T follicular helper cell (primary cell): Measurements from ENCODE around the gene CCL5.

Experiments used
- DNase-seq: peaks from one replicate; pipeline ENCODE4 v3.0.0-alpha.2; 2020; ENCODE audit warnings: low read depth
- total RNA-seq, 2 experiments: gene quantifications; one replicate each; lab custom pipeline; 2026; lab: John Stamatoyannopoulos, UW

The CCL5 gene
- 129 to 321 reads per million in 2 experiments for total RNA-seq

DNA sequence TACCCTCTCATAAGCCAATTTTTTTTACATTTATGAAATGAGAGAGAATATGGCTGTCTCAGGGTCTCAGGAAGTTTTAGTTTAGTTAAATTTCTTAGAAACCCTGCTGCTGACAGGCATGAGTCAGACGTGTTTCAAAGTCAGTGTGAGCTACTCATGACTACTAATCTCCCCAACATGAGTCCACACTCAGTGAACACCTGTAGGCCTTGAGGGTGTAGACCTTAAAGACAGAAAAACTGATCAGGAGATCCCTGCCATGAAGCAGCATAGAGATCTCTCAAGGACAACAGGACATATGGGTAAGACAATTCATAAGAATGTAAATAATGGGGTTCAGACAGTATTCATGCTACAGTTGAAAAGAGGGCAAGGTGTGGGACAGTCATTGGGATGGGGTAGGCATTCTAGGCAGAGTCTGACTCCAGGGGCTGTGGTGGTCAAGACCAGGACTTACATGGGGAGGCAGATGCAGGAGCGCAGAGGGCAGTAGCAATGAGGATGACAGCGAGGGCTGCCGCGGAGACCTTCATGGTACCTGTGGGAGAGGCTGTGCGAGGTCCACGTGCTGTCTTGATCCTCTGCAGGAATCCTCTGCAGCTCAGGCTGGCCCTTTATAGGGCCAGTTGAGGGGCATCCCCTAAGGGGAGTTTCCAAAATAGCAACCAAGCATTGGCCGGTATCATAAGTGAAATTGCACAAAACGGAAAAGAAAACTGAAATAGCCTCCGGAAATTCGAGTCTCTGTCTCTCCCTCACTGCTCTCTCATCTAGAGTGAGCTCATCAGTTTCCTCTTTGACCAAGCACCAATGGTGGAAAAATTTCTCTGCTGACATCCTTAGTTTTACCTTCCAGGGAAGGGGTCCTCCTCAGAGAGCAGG lies at the start of gene CCL5:
Gene CCL5 (minus strand): TSS at position 588 of the 882 bp plus-strand sequence.
- DNase-seq, result no peak

DNA sequence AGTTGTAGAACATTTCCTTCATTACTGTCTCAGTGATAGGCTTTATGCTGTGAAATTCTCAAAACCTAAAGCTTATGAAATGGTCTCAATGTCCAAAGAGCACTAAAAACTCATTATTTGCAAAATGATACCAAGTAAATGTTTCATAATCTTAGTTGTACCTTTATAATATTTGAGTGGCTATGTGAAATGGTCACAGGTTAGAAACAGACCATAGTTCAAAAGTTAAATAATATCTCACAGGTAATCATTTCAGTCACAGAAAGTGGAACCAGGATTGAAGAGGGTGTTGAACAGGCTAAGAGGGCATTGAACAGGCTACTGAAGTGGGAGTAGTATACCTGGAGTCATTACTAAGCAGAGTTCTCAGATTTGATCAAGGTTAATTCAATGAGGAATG lies 47.6 kb upstream of the CCL5 start:
- DNase-seq, result no peak

DNA sequence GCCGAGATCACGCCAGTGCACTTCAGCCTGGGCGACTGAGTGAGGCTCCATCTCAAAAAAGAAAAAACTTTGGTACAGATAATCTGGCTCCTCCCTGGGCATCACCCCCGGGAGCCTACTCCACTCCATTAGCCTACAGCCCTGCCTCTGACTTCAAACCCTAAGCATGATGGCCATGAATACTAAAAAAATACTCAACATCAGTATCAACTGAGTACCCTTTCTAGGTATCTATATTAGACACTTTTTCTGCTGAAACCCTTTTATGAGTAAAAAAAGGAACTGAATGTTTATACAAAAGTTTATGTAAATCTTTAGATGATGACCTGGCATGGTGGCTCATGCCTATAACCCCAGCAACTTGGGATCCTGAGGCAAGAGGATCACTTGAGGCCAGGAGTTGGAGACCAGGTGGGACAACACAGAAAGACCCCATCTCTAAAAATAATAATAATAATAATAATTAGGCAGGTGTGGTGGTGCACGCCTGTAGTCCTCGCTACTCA lies 43.5 kb upstream of the CCL5 start:
- DNase-seq, result no peak

DNA sequence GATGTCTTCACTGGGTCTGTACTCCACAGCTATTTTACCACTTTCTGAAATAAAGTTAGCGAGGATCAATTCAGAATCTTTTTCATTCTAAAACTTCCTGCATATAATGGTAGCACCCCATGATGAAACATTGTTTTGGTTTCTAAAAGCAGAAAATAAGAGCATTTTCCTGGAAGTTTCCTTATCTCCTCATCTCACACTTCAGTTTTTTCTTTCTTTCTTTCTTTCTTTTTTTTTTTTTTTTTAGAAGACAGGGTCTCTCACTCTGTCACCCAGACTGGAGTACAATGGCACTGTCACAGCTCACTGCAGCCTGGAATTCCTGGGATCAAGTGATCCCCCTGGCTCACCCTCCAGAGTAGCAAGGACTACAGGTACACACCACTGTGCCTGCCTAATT lies 40.1 kb upstream of the CCL5 start:
- no peak for DNase-seq

DNA sequence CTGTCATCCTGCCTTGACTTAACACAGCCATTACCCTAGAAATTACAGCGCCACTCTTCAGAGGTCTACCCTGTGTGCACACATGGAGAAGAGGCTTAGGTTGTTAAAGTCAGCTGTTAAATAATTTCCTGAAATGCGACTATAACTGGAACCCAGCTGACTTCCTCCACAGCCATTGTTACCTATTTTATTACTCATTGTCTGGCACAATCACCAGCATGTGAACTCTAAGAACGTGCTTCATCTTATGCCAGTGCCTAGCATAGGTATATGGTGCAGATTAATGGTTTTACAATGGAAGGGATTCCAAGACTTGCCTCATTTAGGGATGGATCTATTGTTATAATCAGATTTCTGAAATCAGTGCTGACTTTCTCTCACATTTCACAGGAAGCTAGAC lies 38.5 kb upstream of the CCL5 start:
- DNase-seq, result no peak

DNA sequence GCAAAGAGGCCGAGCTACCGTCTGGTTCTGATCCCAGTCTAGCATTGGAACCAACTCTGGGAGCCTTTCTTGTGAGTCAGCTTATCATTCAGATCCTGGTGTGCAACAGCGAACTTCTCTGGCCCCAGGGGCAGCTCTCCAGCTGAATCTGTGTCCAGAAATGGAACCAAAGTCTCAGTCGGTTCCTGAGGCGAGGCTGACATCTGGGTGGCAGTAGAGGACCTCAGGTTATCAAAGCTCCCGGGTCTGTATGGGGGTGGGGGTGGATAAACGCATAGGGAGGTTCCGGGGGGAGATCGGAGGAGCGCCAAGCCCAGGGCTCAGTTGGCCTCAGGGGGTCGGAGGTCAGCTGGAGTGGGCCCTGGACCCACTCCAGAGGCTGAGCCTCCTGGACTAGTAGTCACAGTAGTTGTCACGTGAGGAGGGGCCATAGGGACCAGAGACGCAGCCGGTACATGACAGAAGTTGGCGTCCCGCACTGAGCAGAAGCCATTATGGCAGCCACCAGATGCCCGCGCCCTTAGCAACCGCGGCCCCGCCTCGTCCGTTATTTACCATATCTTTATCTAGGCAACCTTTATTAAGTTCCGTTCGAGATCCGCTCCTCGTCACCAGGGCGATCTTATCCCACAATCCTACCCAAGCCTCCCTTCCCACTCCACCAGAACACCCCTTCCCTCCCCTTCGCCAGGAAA lies 37.5 kb upstream of the CCL5 start:
- DNase-seq, result no peak

DNA sequence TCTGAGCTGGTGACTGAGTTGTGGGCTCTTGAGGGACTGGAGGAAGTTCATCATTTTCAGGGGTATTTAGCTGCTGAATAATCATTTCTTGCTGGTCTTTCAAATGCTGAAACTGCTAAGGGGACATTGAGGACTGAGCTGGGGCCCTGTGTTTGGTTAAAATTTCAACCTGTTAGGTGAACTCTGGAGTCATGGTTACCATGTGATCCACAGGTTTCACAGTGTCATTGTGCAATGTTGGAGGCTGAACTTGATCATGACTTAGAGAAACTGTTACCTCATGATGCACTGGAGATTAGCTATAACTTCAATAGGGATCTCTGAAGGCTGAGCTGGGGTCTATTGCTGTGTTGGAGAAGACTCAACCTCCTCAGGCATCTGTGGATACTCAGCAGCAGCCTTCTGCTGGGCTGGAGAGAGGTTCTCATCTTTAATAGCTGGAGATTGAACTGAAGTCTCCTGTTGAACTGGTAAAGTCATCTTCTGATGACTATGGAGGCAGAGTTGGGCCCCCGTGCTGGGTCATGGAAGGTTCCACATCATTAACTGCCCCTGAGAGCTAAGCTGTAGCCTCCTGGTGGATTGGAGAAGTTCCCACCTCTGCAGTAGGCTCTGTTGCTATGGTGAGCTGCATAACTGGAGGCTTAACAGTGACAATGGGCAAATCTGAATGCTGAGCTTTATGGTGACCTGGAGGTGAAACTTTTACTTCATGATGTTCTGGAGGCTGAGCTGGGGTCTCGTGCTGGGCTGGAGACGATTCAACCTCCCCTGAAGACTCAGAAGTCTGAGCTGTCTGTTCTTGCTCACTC lies 35.2 kb upstream of the CCL5 start:
- DNase-seq, result no peak

DNA sequence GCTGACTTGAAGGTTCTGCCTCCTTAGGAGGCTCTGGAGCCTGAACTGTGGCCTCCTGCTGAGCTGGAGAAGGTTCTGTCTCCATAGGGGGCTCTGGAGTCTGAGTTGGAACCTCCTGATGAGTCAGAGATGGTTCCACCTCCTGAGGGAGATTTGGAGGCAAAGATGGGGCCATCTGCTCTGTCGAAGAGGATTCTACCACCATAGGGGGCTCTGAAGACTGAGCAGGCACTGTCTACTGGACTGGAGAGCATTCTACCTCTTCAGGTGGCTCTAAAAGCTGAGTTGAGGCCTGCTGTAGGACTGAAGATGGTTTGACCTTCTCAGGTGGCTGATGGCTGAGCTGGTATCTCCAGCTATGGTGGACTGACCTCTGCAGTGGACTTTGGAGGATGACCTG lies 34.2 kb upstream of the CCL5 start:
- DNase-seq, result no peak

DNA sequence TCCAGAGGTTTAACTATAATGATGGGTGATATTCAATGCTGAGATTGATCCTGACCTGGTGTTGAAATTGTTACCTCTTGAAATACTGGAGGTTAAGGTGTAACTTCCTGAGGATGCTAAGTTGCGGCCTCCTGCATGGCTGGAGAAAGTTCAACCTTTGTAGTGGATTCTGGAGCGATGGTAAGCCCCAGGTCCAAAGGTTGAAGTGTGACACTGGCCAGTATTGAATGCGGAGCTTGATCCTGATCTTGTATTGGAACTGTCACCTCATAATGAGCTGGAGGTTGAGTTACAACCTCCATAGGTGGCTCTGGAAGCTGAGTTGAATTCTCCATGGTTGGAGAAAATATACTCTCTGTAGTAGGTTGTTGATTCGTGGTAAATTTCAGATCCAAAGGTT lies 33.4 kb upstream of the CCL5 start:
- no peak for DNase-seq

DNA sequence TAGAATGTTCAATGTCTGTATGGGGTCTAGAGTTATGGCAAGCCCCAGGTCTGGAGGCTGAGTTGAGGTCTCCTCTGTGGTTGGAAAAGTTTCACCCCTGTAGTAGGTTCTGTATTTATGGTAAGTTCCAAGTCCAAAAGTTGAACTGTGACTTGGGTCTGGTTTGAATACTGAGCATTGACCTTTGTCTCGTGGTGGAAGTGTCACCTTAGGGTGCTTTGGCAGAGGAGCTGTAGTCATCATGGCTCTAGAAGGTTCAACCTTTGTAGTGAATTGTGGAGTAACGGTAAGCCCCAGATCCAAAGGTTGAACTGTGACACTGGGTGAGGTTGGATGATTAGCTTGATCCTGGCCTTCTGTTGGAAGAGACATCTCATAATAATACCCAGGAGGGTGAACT lies 32.8 kb upstream of the CCL5 start:
- DNase-seq, result no peak

DNA sequence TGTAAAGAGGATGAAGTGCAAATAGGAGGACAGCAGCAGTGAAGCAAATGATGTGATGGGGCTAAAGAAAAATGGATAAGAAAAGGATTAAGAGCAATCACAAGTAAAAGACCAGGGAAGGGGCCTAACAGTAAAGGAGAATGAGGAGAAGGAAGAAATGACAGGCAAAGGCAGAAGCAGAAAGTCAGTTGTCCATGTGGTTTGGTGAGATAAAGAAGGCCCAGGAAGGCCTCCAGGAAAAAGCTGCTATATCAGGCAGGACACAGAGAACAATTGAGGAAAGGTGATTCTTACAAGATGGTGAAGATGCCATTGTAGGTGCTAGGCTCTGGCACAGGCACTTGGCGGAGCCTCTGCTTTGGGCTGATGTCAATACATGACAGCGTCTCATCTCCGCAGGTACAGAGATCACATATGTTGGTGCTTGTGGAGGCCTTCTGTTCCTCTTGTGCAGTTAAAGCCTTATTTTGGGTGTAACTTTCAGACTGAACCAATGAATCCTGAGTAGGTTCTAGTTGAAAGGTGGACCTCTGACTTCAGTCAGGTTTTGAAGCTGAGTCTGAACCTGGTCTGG lies 32.3 kb upstream of the CCL5 start:
- no peak for DNase-seq

DNA sequence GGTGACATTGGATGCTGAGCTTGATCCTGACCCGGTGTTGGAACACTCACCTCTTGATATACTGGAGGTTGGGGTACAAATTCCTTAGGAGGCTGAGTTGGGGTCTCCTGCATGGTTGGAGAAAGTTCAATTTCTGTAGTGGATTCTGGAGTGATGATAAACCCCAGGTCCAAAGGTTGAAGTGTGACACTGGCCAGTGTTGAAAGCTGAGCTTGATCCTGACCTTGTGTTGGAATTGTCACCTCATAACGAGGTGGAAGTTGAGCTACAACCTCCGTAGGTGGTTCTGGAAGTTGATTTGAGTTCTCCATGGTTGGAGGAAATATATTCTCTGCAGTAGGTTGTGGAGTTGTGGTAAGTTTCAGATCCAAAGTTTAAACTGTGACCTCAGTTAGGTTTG lies 29.2 kb upstream of the CCL5 start:
- DNase-seq, result no peak

DNA sequence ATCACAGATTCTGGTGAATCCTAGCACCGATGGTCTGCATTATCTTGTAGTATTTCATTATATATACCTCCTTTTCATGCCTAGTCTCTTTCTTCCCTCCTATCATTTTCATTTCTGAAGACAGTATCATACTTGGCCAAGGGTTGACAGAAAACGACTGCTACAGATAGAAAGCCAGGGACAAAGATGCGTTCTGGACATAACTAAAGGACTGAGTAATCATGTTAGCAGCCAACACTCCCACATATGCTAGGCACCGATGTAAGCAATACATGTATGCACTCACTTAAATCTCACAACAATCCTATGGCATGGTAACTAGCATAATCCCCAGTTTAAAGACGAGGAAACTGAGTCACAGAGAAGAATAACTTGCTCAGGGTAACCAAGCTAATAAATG lies 27.5 kb upstream of the CCL5 start:
- no peak for DNase-seq

DNA sequence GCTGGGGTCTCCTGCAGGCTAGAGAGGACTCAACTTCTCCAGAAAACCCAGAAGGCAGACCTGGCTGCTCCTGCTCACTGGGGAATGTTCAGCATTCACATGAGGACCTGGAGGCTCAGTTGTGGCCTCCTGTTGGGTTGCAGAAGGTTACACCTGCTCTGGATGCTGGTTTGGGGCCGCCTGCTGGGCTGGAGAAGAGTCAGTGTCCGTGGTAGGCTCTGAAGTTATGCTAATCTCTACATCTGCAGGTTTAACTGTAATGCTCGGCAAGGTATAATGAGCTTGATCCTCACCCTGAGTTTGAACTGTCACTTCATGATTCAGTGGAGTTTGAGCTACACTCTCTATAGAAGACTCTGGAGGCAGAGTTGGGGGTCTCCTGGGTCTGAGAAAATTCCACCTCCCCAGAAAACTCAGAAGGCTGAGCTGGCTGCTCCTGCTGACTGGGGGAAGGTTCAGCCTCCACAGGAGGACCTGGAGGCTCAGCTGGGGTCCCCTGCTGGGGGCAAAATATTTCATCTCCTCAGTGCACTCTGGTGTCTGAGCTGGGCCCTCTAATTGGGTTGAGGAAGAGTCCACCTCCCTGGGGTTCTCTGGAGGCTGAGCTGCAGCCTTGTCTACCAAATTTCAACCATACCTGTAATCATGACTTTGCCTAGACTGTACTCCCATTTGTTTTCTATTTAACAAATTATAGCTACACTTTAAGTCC lies 26.9 kb upstream of the CCL5 start:
- DNase-seq, result no peak

DNA sequence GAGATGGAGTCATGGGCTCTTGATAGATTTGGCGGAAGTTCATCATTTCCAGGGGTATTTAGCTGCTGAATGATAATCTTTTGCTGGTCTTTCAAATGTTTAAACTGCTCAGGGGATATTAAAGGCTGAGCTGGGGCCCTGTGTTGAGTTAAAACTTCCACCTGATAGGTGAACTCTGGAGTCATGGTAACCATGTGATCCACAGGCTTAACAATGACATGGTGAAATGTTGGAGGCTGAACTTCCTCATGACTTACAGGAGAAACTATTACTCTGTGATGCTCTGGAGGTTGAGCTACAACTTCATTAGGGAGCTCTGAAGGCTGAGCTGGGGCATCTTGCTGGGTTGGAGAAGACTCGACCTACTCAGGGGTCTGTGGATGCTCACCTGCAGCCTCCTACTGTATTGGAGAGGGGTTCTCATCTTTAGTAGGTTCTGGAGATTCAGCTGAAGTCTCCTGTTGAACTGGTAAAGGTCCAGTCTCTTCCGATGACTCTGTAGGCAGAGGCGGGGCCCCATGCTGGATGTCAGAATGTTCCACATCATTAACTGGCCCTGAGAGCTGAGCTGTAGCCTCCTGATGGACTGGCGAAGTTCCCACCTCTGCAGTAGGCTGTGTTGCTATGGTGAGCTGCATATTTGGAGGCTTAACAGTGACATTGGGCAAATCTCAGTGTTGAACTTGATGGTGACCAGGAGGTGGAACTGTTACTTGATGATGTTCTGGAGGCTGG lies 26.2 kb upstream of the CCL5 start:
- DNase-seq, result no peak

DNA sequence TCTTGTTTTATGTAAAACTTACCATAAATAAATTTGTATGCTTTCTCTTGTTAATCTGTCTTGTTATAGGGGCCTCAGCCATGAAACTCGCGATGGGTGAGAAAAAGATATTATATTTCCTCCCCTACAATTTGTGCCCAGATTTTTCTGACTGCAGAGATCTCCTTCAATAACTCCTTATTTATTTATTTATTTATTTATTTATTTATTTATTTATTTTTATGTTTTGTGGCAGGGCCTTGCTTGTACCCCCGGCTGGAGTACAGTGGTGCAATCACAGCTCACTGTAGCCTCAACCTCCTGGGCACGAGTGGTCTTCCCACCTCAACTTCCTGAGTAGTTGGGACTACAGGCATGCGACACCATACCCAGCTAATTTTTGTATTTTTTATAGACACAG lies 23.3 kb upstream of the CCL5 start:
- DNase-seq, result no peak

DNA sequence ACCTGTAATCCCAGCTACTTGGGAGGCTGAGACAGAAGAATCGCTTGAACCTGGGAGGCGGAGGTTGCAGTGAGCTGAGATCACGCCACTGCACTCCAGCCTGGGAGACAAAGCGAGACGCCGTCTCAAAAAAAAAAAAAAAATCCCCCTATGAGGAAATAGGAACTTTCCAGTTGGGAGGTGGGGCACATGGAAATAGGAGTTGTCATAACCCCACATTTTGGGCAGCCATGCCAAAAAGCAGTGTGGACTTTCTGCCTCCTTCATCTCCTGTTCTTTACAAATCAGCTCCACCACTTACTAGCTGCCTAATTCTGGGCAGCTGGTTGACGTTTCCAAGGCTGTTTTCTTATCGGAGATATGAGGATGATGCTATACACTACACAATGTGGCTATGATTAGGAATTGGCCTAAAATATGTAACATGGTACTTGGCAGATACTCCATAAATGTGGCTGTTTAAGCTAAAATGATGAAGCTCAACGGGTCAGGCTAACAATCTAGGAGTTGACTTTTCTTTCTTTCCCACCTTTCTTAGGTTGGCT lies 21.5 kb upstream of the CCL5 start:
- DNase-seq, result no peak

DNA sequence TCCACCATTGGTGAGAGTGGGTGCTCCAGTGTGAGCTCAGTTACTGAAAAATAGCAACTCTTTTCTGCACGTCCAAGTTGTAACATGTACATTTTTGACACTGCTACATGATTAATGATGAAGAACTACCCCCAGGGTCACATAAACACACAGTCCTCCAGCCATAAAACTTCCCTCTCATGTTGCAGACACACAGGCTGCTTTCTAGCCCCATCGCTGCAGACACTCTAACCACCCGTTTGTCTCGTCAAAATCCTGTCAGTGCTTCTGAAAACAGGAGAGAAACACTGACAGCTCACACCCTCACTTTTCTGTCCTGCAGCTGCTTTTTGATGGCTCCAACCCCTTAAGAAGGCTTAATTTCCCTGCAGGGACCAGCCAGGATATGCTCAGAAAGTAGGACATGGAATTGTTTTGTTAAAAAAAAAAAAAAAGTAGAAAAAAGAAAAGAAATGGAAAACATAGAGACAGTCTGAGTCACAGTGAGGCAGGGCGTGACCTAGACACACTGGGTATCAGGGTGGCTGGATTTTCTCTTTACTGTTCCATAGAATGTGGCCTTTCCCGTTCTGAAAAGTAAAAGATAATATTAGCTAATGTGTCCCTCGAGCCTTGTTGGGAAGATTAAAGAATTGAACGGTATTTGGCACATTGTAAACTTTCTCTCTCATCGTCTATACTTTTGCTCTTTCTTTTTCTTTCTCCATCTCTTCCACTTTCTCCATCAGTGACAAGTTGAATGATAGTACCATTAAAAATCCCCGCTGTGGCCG lies 20.7 kb upstream of the CCL5 start:
- DNase-seq, result no peak

DNA sequence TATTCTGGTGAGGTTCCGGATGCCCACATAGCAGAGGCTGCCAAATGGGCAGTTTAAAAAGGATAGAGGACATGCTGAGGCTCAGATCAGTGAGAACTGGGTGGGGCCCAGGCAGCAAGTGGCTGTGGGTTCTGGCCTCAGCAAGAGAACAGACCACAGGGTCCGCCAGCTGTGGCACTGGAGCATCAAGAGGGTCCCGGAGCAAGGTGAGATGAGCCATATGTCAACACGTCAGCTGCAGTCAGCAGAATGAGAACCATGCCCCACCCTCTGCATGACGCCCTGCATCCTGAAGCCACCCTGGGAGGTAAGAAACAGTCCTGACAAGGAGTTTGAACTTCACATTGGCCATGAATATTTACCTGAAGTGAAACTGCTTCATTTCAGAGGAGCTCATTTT lies 20.1 kb upstream of the CCL5 start:
- DNase-seq, result no peak
